ENCODE measurements around the gene RGS7.

Gene RGS7

DNA sequence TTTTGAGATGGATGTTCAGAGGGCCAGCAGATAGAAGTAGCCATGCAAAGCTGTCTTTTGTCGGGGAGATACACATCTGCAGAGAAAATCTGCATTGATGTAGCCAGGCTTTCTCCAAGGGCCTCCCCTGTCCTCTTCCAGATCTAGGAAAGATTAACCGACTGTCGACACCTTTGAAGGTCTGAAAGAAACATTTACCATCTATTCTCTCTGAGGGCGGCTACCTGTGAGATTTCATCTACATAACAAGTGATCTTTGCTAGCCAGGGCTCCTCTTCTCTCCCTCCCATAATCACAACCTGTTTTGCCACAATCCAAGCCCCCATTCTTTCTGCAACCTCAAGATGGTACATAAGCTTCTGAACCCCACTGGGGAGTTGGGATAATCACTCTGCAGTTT lies 193.6 kb downstream of the RGS7 start:
- in situ Hi-C loops (cut with HindIII; ENCODE audit: low sequenced_read_pairs) = no loop called here
- no peak overlapping the region for H3K4me3 ChIP-seq (ENCODE audit: low read depth, low read length)
- DNase-seq (ENCODE audit: low read depth, low spot score) = no peak
- TF ChIP-seq CTCF (IDR thresholded peaks at IDR 0.05; ENCODE audit: low read depth, low read length) = no peak

DNA sequence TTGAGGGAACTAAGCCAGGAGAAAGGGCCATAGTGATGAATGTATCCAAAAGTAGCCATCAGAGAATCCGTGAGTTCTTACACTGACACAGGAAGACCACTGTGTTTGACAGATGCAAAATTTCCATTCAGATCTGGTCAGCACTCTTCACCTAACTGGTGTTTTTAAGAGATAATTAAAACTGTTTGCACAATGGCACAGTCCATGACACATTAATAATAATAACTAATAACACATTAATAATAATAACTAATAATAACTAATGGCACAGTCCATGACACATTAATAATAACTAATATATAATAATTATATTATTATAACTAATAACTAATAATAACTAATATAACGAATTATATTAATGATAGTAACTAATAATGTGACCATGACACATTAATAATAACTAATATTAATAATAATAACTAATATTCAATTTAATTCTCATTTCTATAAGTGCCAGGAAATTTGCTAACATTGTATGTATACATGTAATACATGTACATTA lies 195.8 kb downstream of the RGS7 start:
- TF ChIP-seq CTCF (IDR thresholded peaks at IDR 0.05; ENCODE audit: low read depth, low read length) = no peak
- in situ Hi-C loops (cut with HindIII; ENCODE audit: low sequenced_read_pairs) = no loop called here
- no peak overlapping the region for H3K4me3 ChIP-seq (ENCODE audit: low read depth, low read length)
- DNase-seq (ENCODE audit: low read depth, low spot score) = no peak

DNA sequence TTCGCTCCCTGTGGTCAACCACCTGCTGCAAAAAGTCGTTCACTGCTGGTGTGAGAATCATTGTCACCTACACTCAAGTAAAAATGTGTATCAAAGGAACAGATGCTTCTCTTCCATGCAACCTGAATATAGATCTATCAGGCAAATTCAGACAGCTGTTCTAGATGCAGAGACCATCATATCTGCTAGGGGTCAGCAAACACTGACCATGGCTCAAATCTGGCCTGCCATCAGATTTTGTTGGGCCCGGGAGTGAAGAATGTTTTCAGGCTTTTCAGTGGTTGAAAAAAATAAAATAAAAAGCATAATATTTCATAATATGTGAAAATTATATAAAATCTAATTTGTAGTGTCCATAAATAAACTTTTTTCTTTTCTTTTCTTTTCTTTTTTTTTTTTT lies 199.6 kb downstream of the RGS7 start:
- DNase-seq (ENCODE audit: low read depth, low spot score) = no peak
- no peak for TF ChIP-seq CTCF (IDR thresholded peaks at IDR 0.05; ENCODE audit: low read depth, low read length)
- in situ Hi-C loops (cut with HindIII; ENCODE audit: low sequenced_read_pairs) = no loop called here
- H3K4me3 ChIP-seq (ENCODE audit: low read depth, low read length) = no peak overlapping the region

DNA sequence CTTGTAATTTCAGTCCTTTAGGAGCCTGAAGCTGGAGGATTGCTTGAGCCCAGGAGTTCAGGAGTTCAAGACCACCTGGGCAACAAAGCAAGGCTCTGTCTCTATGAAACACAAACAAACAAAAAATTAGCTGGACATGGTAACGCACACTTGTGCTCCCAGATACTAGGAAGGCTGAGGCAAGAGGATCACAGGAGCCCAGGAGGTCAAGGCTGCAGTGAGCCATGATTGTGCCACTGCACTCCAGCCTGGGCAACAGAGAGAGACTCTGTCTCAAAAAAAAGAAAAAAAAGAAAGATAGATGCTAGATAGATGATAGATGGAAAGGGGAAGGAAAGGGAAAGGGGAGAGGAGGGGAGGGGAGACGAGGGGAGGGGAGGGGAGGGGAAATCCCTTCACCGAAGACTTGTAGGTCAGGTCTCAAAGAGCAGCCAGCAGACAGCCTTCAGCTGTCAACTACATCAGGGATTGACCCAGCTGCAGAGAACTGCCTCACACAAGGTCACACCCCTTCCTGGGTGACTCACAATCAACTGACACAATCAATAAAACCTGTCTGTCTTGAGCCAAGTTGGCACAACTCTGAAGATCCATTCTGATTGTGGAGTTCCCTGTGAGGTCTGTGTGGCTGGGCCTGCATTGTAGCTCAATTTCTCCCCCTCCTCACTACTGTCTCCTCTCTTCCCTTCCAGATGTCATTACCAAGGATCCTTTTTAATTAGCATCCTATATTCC lies 200.6 kb downstream of the RGS7 start:
- in situ Hi-C loops (cut with HindIII; ENCODE audit: low sequenced_read_pairs) = no loop called here
- TF ChIP-seq CTCF (IDR thresholded peaks at IDR 0.05; ENCODE audit: low read depth, low read length) = no peak
- H3K4me3 ChIP-seq (ENCODE audit: low read depth, low read length) = no peak overlapping the region
- DNase-seq (ENCODE audit: low read depth, low spot score) = peak; percentile 29

GRCh38 chr1:241145881-241146280 lies 211.1 kb downstream of the RGS7 start:
- DNase-seq (ENCODE audit: low read depth, low spot score) = no peak
- TF ChIP-seq CTCF (IDR thresholded peaks at IDR 0.05; ENCODE audit: low read depth, low read length) = no peak
- in situ Hi-C loops (cut with HindIII; ENCODE audit: low sequenced_read_pairs) = no loop called here
- no peak overlapping the region for H3K4me3 ChIP-seq (ENCODE audit: low read depth, low read length)

DNA sequence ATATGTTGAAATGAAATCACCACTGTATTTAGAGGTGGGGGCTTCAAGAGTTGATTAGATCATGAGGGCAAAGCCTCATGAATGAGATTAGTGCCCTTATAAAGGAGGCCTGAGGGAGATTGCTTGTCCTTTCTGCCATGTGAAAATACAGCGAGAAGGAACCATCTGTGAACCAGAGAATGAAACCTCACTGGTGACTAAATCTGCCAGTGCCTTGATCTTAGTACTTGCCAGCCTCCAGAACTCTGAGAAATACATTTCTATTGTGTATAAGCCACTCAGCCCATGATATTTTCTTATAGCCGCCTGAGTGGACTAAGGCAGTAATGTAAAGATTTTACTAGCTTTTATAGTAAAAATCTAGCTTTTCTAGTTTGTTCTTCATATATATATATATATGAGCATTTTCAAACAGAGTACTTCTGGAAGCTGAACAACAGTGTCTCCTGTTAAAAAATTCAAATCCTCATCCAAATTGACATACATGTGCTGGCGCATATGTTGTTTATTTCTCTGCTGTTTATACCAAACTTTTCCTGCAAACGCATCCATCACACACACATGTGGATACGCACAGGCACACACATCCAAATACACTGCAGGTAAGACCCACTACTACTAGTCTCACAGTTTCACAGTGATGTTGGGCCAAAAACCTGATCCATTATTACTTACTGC lies 213.1 kb downstream of the RGS7 start:
- no peak overlapping the region for H3K4me3 ChIP-seq (ENCODE audit: low read depth, low read length)
- no peak for DNase-seq (ENCODE audit: low read depth, low spot score)
- no peak for TF ChIP-seq CTCF (IDR thresholded peaks at IDR 0.05; ENCODE audit: low read depth, low read length)
- in situ Hi-C loops (cut with HindIII; ENCODE audit: low sequenced_read_pairs) = no loop called here
